Colon (tissue), 2 donors: ENCODE results near the gene VAT1.

Experiments
- FAIRE-seq: peaks from 2 replicates; lab custom pipeline; 2012; peaks lifted over from hg19 to GRCh38; lab: Jason Lieb, UNC
- donor health status: control.
- donor health status: control.

Gene VAT1

GRCh38 chr17:43027091-43028032 is 5.2 kb upstream of the VAT1 start:
- no peak for FAIRE-seq

GRCh38 chr17:43026595-43026994 is 4.4 kb upstream of the VAT1 start:
- FAIRE-seq, result no peak

GRCh38 chr17:43025766-43026537 is 3.8 kb upstream of the VAT1 start:
- no peak for FAIRE-seq

GRCh38 chr17:43025290-43025657 is 3.1 kb upstream of the VAT1 start:
- FAIRE-seq, result no peak

- FAIRE-seq, result no peak
Observed at GRCh38 chr17:43024407-43025289, 2.5 kb upstream of the VAT1 start, which contains the start of gene RND2. TSS of gene RND2 (plus strand) at chr17:43025231. CDS start at chr17:43025348, 117 bp downstream.

- no peak for FAIRE-seq
Observed at GRCh38 chr17:43020789-43021740, 1.1 kb downstream of the VAT1 start.

- FAIRE-seq, result no peak
Observed at GRCh38 chr17:43020030-43020621, 2.1 kb downstream of the VAT1 start.

GRCh38 chr17:43019418-43019817 is 2.8 kb downstream of the VAT1 start:
- FAIRE-seq, result no peak

- no peak for FAIRE-seq
Observed at GRCh38 chr17:43018932-43019331, 3.3 kb downstream of the VAT1 start.

- FAIRE-seq, result no peak
Observed at GRCh38 chr17:43018008-43018853, 4.0 kb downstream of the VAT1 start.

GRCh38 chr17:43016216-43016615 is 6.0 kb downstream of the VAT1 start:
- FAIRE-seq, result no peak

- FAIRE-seq, result no peak
Observed at GRCh38 chr17:43015579-43015978, 6.6 kb downstream of the VAT1 start.

GRCh38 chr17:43014649-43015542 is 7.3 kb downstream of the VAT1 start:
- no peak for FAIRE-seq

GRCh38 chr17:43014020-43014648 is 8.1 kb downstream of the VAT1 start:
- no peak for FAIRE-seq

GRCh38 chr17:43013296-43013695 is 8.9 kb downstream of the VAT1 start:
- FAIRE-seq, result no peak

GRCh38 chr17:43011728-43012472 is 10.3 kb downstream of the VAT1 start:
- no peak for FAIRE-seq

GRCh38 chr17:43010667-43011308 is 11.4 kb downstream of the VAT1 start:
- no peak for FAIRE-seq
